ENCODE measurements around the gene SEPTIN2.

The SEPTIN2 gene

GRCh38 chr2:241330616-241330981 lies 14.9 kb downstream of the SEPTIN2 start:
- Mint-ChIP-seq H3K4me1 (ENCODE audit: low read depth) (peaks cover 5% of the 10 kb centered on the region), H3K4me3 (no peak overlapping the region), H3K36me3 (ENCODE audit: low read depth) (peaks cover 46% of the 10 kb centered on the region), H3K27me3 (ENCODE audit: low read depth) (no peaks in the 10 kb centered on the region), H3K9me3 (no peaks in the 10 kb centered on the region), H3K27ac (no peak overlapping the region)
- no peak for DNase-seq (ENCODE audit: low spot score)

GRCh38 chr2:241334813-241335212 lies 19.1 kb downstream of the SEPTIN2 start:
- Mint-ChIP-seq H3K9me3 (no peaks in the 10 kb centered on the region), H3K27ac (no peak overlapping the region), H3K36me3 (ENCODE audit: low read depth) (peaks cover 47% of the 10 kb centered on the region), H3K27me3 (ENCODE audit: low read depth) (no peaks in the 10 kb centered on the region), H3K4me3 (no peak overlapping the region), H3K4me1 (ENCODE audit: low read depth) (peaks cover 18% of the 10 kb centered on the region)
- DNase-seq (ENCODE audit: low spot score): no peak

- Mint-ChIP-seq H3K36me3 (ENCODE audit: low read depth) (peaks cover 66% of the 10 kb centered on the region), H3K9me3 (no peaks in the 10 kb centered on the region), H3K4me1 (ENCODE audit: low read depth) (peaks cover 28% of the 10 kb centered on the region), H3K27ac (peak overlapping the region; percentile 26), H3K27me3 (ENCODE audit: low read depth) (no peaks in the 10 kb centered on the region), H3K4me3 (no peak overlapping the region)
- DNase-seq (ENCODE audit: low spot score): no peak
Measured at GRCh38 chr2:241339839-241340630, 24.3 kb downstream of the SEPTIN2 start.

DNA sequence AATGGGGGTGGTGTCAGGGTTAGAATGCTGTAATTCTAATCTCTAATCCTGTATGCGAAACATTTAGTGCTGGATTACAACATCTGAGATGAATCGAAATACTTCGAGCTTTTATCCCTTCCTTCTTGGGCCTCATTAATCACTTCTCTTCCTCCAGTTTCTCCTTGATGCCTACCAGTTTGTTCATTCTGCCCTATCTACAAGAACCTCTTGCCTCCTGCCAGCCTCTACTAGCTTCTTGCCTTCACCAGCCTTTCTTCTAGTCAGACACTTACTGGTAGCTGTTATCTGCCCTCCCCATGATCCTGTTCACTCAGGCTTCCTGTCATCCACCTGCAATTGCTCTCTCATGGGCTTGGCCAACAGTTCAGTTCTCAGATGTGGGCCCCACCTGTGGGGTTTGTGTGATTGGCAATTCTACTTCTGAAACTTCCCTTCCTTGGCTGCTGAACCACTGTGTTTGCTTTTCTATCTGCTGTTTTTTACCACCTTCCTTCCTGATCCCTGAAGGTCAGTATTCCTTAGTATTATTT lies 25.0 kb downstream of the SEPTIN2 start:
- Mint-ChIP-seq H3K9me3 (no peaks in the 10 kb centered on the region), H3K27ac (peak overlapping the region; percentile 37), H3K4me3 (no peak overlapping the region), H3K36me3 (ENCODE audit: low read depth) (peaks cover 67% of the 10 kb centered on the region), H3K27me3 (ENCODE audit: low read depth) (no peaks in the 10 kb centered on the region), H3K4me1 (ENCODE audit: low read depth) (peaks cover 26% of the 10 kb centered on the region)
- DNase-seq (ENCODE audit: low spot score): no peak

GRCh38 chr2:241344925-241345651 lies 29.4 kb downstream of the SEPTIN2 start:
- H3K4me3 Mint-ChIP-seq: no peak overlapping the region
- H3K27me3 Mint-ChIP-seq (ENCODE audit: low read depth): no peaks in the 10 kb centered on the region
- H3K4me1 Mint-ChIP-seq (ENCODE audit: low read depth): peaks cover 13% of the 10 kb centered on the region
- H3K9me3 Mint-ChIP-seq: no peaks in the 10 kb centered on the region
- DNase-seq (ENCODE audit: low spot score): no peak
- peaks cover 57% of the 10 kb centered on the region for H3K36me3 Mint-ChIP-seq (ENCODE audit: low read depth)
- H3K27ac Mint-ChIP-seq: no peak overlapping the region

GRCh38 chr2:241349941-241350340 lies 34.2 kb downstream of the SEPTIN2 start:
- H3K9me3 Mint-ChIP-seq: no peaks in the 10 kb centered on the region

GRCh38 chr2:241350530-241350877 lies 34.8 kb downstream of the SEPTIN2 start:
- no peak overlapping the region for H3K4me3 Mint-ChIP-seq
- H3K36me3 Mint-ChIP-seq (ENCODE audit: low read depth): peaks cover 50% of the 10 kb centered on the region
- H3K27ac Mint-ChIP-seq: no peak overlapping the region
- peaks cover 3% of the 10 kb centered on the region for H3K4me1 Mint-ChIP-seq (ENCODE audit: low read depth)
- no peaks in the 10 kb centered on the region for H3K27me3 Mint-ChIP-seq (ENCODE audit: low read depth)
- DNase-seq (ENCODE audit: low spot score): no peak
- H3K9me3 Mint-ChIP-seq: no peaks in the 10 kb centered on the region

More at GRCh38 chr2:241349941-241350340, 34.2 kb downstream of the SEPTIN2 start:
- H3K4me3 Mint-ChIP-seq: no peak overlapping the region
- H3K27ac Mint-ChIP-seq: peak overlapping the region; percentile 18
- no peak for DNase-seq (ENCODE audit: low spot score)
- H3K36me3 Mint-ChIP-seq (ENCODE audit: low read depth): peaks cover 54% of the 10 kb centered on the region
- peaks cover 3% of the 10 kb centered on the region for H3K4me1 Mint-ChIP-seq (ENCODE audit: low read depth)
- no peaks in the 10 kb centered on the region for H3K27me3 Mint-ChIP-seq (ENCODE audit: low read depth)

DNA sequence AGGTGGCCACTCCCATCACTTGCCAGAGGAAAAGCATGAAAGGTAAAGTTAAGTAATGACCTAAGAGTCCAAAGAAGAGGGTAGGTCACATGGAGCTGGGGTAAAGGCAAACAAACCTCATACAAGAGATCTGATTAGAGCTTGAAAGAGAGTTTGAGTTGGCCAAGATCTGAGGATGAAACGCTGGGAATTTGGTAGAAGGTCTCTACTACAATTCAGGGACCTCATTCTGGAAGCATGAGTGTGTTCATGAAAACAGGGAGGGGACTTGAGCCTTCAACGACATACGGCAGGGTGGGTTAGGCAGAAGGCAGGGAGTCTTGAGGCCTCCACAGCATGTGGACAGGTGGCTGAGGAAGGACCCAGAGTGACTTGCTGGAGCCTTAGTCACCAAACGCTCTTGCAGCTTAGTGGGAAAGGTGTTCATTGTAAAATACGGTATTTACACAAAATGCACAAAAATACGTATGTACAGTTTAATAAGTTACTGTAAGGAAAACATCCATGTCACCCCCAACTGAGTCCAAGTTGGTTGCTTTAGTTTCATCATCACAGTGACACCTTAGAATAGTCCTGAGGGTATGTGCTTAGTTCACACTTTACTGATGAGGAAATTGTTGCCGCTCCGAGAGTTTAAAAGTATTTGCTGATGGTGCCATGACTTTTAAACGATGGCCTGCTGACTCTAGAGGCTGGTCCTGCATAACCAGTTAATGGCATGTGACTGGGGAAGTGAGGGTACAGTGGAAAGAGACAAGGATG lies 35.3 kb downstream of the SEPTIN2 start:
- Mint-ChIP-seq H3K27me3 (ENCODE audit: low read depth) (no peaks in the 10 kb centered on the region), H3K27ac (no peak overlapping the region), H3K4me1 (ENCODE audit: low read depth) (peaks cover 3% of the 10 kb centered on the region), H3K36me3 (ENCODE audit: low read depth) (peaks cover 44% of the 10 kb centered on the region), H3K4me3 (no peak overlapping the region), H3K9me3 (no peaks in the 10 kb centered on the region)
- no peak for DNase-seq (ENCODE audit: low spot score)

DNA sequence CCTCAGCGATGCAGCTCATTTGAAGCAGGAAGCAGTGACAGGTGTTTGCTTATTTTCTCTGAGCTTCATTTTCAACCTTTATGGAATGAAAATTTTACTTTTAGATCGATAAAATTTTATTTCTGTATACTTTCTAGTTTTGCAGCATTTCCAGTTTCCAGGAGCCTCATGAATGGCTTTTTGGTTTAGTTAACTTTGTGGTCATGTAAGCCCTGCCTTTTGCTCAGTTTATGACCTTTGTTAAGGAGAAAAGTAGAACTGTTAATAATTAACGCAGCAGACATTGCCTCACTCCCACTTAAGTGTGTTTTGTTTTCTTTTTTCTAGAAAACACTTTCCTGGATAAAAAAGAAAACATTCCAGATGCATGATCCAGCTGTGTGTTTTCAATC lies 35.9 kb downstream of the SEPTIN2 start:
- peaks cover 42% of the 10 kb centered on the region for H3K36me3 Mint-ChIP-seq (ENCODE audit: low read depth)
- no peaks in the 10 kb centered on the region for H3K27me3 Mint-ChIP-seq (ENCODE audit: low read depth)
- DNase-seq (ENCODE audit: low spot score): no peak
- no peaks in the 10 kb centered on the region for H3K9me3 Mint-ChIP-seq
- no peak overlapping the region for H3K27ac Mint-ChIP-seq
- H3K4me3 Mint-ChIP-seq: no peak overlapping the region
- peaks cover 4% of the 10 kb centered on the region for H3K4me1 Mint-ChIP-seq (ENCODE audit: low read depth)

GRCh38 chr2:241352227-241352626 lies 36.5 kb downstream of the SEPTIN2 start:
- no peak overlapping the region for H3K27ac Mint-ChIP-seq
- no peak for DNase-seq (ENCODE audit: low spot score)
- no peak overlapping the region for H3K4me3 Mint-ChIP-seq
- no peaks in the 10 kb centered on the region for H3K27me3 Mint-ChIP-seq (ENCODE audit: low read depth)
- peaks cover 42% of the 10 kb centered on the region for H3K36me3 Mint-ChIP-seq (ENCODE audit: low read depth)
- no peaks in the 10 kb centered on the region for H3K9me3 Mint-ChIP-seq
- peaks cover 8% of the 10 kb centered on the region for H3K4me1 Mint-ChIP-seq (ENCODE audit: low read depth)

DNA sequence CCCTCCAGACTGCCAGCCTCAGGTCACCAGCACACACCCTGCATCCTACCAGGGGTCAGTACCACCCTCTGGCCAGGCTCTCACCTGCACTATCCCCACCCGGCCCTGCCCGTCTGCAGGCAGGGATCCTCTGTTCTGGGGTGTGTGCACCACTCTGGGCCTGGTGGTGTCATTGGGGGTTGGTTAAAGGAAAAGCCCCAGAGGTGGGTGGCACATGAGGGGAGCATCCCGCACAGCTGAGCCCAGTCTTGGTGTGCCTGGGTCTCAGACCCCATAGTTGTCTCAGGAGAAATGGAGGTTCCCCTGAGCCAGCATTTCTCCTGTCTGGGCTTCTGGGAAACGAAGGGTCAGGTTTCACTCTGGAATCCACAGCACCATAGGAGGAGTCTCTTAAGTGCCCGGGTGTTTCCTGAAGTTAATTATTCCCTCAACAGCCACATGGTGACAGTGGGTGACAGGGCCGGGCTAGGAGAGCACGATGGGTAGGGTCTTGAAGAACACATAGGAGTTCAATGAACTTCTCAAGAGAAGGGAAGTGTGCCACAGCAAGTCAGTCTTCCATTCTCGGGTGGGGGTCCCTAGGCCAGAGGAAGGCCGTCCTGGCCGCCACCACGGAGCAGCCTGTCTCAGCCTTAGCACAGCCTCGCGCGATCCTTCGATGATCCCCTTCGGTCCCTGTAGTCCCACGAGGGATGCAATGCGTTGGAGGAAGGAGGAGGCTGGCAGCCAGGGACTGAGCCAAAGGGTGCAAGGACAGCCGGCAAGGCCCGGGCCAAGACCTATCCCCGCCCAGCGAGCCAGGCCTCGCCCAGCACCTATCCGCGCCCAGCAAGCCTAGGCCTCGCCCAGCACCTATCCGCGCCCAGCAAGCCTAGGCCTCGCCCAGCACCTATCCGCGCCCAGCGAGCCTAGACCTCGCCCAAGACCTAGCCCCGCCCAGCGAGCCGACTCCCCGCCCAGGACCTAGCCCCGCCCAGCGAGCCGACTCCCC lies 39.2 kb downstream of the SEPTIN2 start:
- H3K27me3 Mint-ChIP-seq (ENCODE audit: low read depth): no peaks in the 10 kb centered on the region
- peaks cover 32% of the 10 kb centered on the region for H3K36me3 Mint-ChIP-seq (ENCODE audit: low read depth)
- peak overlapping the region; percentile 47 for H3K27ac Mint-ChIP-seq
- no peaks in the 10 kb centered on the region for H3K9me3 Mint-ChIP-seq
- peak; percentile 74 for DNase-seq (ENCODE audit: low spot score)
- peak overlapping the region; percentile 19 for H3K4me3 Mint-ChIP-seq
- peaks cover 21% of the 10 kb centered on the region for H3K4me1 Mint-ChIP-seq (ENCODE audit: low read depth)

- peak within 1 kb of the TSS; percentile 86 for H3K4me3 Mint-ChIP-seq
- no peaks in the 10 kb centered on the region for H3K27me3 Mint-ChIP-seq (ENCODE audit: low read depth)
- peaks cover 20% of the 10 kb centered on the region for H3K36me3 Mint-ChIP-seq (ENCODE audit: low read depth)
- peak within 1 kb of the TSS; percentile 90 for H3K27ac Mint-ChIP-seq
- DNase-seq (ENCODE audit: low spot score): peak; percentile 95
- peaks cover 21% of the 10 kb centered on the region for H3K4me1 Mint-ChIP-seq (ENCODE audit: low read depth)
- no peaks in the 10 kb centered on the region for H3K9me3 Mint-ChIP-seq
Measured at GRCh38 chr2:241355983-241356870, 40.5 kb downstream of the SEPTIN2 start, which contains the start of gene FARP2. Gene FARP2 (plus strand): TSS chr2:241356285. CDS start chr2:241373108, 16,823 bp downstream.
